ENCODE measurements around the gene CACNA1C.

The CACNA1C gene

DNA sequence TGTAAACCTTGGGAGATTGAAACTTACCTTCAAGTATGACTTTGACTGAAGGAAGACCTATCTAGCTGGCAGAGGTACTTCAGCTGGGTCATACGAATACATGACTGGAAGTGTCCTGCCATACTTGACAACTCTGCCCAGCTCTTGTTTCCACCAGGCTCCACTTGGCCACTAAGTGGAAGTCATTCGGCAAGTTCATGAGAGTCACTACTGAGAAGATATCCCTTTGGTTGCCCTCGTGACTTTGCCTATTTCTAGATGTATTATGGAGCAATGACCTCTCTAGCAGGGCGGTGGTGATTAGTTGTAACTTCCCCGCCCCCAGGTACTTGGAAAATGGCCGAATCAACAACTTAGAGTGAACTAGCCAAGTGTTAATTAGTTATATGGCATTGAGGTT is 8.6 kb upstream of the CACNA1C start:
- no peaks in the 10 kb centered on the region for H3K9me2 ChIP-seq (replicated peaks; ENCODE audit: control insufficient read depth, low read length)
- peaks cover 42% of the 10 kb centered on the region for H3K27me3 ChIP-seq (ENCODE audit: control insufficient read depth, low read length)
- no peaks in the 10 kb centered on the region for H3F3A ChIP-seq (ENCODE audit: control insufficient read depth, insufficient read depth)
- H3K4me3 ChIP-seq (ENCODE audit: low read length), result no peak overlapping the region
- no peak overlapping the region for H3K27ac ChIP-seq (ENCODE audit: low read depth, low read length)
- TF ChIP-seq, protein P1, sequence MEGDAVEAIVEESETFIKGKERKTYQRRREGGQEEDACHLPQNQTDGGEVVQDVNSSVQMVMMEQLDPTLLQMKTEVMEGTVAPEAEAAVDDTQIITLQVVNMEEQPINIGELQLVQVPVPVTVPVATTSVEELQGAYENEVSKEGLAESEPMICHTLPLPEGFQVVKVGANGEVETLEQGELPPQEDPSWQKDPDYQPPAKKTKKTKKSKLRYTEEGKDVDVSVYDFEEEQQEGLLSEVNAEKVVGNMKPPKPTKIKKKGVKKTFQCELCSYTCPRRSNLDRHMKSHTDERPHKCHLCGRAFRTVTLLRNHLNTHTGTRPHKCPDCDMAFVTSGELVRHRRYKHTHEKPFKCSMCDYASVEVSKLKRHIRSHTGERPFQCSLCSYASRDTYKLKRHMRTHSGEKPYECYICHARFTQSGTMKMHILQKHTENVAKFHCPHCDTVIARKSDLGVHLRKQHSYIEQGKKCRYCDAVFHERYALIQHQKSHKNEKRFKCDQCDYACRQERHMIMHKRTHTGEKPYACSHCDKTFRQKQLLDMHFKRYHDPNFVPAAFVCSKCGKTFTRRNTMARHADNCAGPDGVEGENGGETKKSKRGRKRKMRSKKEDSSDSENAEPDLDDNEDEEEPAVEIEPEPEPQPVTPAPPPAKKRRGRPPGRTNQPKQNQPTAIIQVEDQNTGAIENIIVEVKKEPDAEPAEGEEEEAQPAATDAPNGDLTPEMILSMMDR (IDR thresholded peaks at IDR 0.05; ENCODE audit: low read depth, low read length, poor library complexity, severe bottlenecking), result no peak
- H3K4me1 ChIP-seq (ENCODE audit: control insufficient read depth, low read length), result no peaks in the 10 kb centered on the region
- no peaks in the 10 kb centered on the region for H3K9me3 ChIP-seq (ENCODE audit: control insufficient read depth, insufficient read depth, low read length)
- H4K20me1 ChIP-seq (ENCODE audit: control insufficient read depth, insufficient read depth, low read depth, low read length), result no peaks in the 10 kb centered on the region
- H3K4me2 ChIP-seq (ENCODE audit: low read length), result no peak overlapping the region
- no peaks in the 10 kb centered on the region for H3K79me2 ChIP-seq (ENCODE audit: control insufficient read depth, low read length)
- no peaks in the 10 kb centered on the region for H3K36me3 ChIP-seq (ENCODE audit: control insufficient read depth, low read length)

- Histone ChIP-seq H3K79me2 (ENCODE audit: control insufficient read depth, low read length) (no peaks in the 10 kb centered on the region), H3F3A (ENCODE audit: control insufficient read depth, insufficient read depth) (no peaks in the 10 kb centered on the region), H3K4me1 (ENCODE audit: control insufficient read depth, low read length) (peaks cover 9% of the 10 kb centered on the region), H3K4me2 (ENCODE audit: low read length) (no peak overlapping the region), H3K9me3 (ENCODE audit: control insufficient read depth, insufficient read depth, low read length) (no peaks in the 10 kb centered on the region), H4K20me1 (ENCODE audit: control insufficient read depth, insufficient read depth, low read depth, low read length) (no peaks in the 10 kb centered on the region), H3K36me3 (ENCODE audit: control insufficient read depth, low read length) (no peaks in the 10 kb centered on the region), H3K27me3 (ENCODE audit: control insufficient read depth, low read length) (peaks cover 45% of the 10 kb centered on the region), H3K9me2 (replicated peaks; ENCODE audit: control insufficient read depth, low read length) (no peaks in the 10 kb centered on the region), H3K4me3 (ENCODE audit: low read length) (no peak overlapping the region), H3K27ac (ENCODE audit: low read depth, low read length) (no peak overlapping the region)
- TF ChIP-seq, protein P1 (IDR thresholded peaks at IDR 0.05; ENCODE audit: low read depth, low read length, poor library complexity, severe bottlenecking), result no peak
- TF ChIP-seq EZH2phosphoT487 (IDR thresholded peaks at IDR 0.05; ENCODE audit: borderline replicate concordance, low read length), result no peak
These were observed 5.8 kb upstream of the CACNA1C start for GRCh38 chr12:2046957-2047356.

GRCh38 chr12:2047752-2048151 is 5.0 kb upstream of the CACNA1C start:
- H3F3A ChIP-seq (ENCODE audit: control insufficient read depth, insufficient read depth), result no peaks in the 10 kb centered on the region
- H3K27me3 ChIP-seq (ENCODE audit: control insufficient read depth, low read length), result peaks cover 48% of the 10 kb centered on the region
- H3K36me3 ChIP-seq (ENCODE audit: control insufficient read depth, low read length), result no peaks in the 10 kb centered on the region
- no peak overlapping the region for H3K4me3 ChIP-seq (ENCODE audit: low read length)
- H3K27ac ChIP-seq (ENCODE audit: low read depth, low read length), result no peak overlapping the region
- TF ChIP-seq, protein P1 (IDR thresholded peaks at IDR 0.05; ENCODE audit: low read depth, low read length, poor library complexity, severe bottlenecking), result no peak
- no peaks in the 10 kb centered on the region for H3K9me3 ChIP-seq (ENCODE audit: control insufficient read depth, insufficient read depth, low read length)
- H3K4me1 ChIP-seq (ENCODE audit: control insufficient read depth, low read length), result peaks cover 9% of the 10 kb centered on the region
- H4K20me1 ChIP-seq (ENCODE audit: control insufficient read depth, insufficient read depth, low read depth, low read length), result no peaks in the 10 kb centered on the region
- H3K9me2 ChIP-seq (replicated peaks; ENCODE audit: control insufficient read depth, low read length), result no peaks in the 10 kb centered on the region
- no peak overlapping the region for H3K4me2 ChIP-seq (ENCODE audit: low read length)
- no peaks in the 10 kb centered on the region for H3K79me2 ChIP-seq (ENCODE audit: control insufficient read depth, low read length)

Data from DOHH2 (cell line).